Embryonic facial prominence (tissue), 1 donor: ENCODE data around the gene MAP3K4.
A peak's percentile ranks its signal among the peaks of the same experiment; 100 is the strongest.

Experiments
- DNase-seq: peaks from one replicate; pipeline ENCODE4 v3.0.0-alpha.2; 2016; ENCODE audit errors: extremely low spot score

The MAP3K4 gene, protein sequence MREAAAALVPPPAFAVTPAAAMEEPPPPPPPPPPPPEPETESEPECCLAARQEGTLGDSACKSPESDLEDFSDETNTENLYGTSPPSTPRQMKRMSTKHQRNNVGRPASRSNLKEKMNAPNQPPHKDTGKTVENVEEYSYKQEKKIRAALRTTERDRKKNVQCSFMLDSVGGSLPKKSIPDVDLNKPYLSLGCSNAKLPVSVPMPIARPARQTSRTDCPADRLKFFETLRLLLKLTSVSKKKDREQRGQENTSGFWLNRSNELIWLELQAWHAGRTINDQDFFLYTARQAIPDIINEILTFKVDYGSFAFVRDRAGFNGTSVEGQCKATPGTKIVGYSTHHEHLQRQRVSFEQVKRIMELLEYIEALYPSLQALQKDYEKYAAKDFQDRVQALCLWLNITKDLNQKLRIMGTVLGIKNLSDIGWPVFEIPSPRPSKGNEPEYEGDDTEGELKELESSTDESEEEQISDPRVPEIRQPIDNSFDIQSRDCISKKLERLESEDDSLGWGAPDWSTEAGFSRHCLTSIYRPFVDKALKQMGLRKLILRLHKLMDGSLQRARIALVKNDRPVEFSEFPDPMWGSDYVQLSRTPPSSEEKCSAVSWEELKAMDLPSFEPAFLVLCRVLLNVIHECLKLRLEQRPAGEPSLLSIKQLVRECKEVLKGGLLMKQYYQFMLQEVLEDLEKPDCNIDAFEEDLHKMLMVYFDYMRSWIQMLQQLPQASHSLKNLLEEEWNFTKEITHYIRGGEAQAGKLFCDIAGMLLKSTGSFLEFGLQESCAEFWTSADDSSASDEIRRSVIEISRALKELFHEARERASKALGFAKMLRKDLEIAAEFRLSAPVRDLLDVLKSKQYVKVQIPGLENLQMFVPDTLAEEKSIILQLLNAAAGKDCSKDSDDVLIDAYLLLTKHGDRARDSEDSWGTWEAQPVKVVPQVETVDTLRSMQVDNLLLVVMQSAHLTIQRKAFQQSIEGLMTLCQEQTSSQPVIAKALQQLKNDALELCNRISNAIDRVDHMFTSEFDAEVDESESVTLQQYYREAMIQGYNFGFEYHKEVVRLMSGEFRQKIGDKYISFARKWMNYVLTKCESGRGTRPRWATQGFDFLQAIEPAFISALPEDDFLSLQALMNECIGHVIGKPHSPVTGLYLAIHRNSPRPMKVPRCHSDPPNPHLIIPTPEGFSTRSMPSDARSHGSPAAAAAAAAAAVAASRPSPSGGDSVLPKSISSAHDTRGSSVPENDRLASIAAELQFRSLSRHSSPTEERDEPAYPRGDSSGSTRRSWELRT (N-terminal part only)

DNA sequence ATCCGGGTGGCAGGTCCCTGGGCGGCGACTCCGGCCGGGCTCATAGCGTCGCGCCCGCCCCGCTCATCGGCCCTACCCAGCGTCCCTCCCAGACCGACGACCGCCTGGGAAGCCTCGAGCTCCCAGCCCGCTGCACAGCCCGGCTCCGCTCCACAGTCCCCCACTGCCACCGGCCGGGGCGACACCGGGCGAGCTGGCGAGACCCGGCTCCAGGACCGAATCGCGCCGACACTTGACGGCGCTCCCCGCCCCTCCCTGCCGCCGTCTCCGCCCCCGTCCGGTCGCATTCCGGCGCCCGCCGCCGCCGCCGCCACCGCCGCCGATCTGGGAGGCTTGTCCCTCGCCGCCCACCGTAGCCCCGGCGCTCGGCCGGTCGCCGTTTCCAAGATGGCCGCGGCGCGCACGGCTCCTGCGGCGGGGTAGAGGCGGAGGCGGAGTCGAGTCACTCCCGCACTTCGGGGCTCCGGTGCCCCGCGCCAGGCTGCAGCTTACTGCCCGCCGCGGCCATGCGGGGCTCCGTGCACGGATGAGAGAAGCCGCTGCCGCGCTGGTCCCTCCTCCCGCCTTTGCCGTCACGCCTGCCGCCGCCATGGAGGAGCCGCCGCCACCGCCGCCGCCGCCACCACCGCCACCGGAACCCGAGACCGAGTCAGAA lies at the start of gene MAP3K4:
Gene MAP3K4, plus strand, starts transcription at position 364 of the 655 bp plus-strand sequence. Its CDS starts 163 bp downstream, at position 527.
- DNase-seq, result peak; percentile 53

DNA sequence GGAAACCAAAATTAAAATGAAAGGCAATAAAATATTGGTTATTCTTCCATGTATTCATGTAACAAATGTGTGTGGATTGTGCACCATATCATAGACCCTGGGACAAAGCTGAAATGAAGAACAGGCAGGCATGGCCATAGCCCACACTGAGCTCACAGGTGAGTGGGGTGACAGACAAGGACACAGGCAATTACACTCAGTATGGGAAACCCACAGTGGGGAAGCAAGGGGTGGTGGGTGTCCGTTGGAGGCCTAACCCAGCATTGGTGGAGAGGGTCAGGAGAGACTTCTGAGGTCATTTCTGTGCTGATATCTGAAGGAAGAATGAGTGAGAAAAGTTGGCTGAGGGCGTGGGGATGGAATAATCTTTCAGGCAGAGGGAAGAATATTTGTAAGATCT lies 47.6 kb upstream of the MAP3K4 start:
- DNase-seq, result no peak

DNA sequence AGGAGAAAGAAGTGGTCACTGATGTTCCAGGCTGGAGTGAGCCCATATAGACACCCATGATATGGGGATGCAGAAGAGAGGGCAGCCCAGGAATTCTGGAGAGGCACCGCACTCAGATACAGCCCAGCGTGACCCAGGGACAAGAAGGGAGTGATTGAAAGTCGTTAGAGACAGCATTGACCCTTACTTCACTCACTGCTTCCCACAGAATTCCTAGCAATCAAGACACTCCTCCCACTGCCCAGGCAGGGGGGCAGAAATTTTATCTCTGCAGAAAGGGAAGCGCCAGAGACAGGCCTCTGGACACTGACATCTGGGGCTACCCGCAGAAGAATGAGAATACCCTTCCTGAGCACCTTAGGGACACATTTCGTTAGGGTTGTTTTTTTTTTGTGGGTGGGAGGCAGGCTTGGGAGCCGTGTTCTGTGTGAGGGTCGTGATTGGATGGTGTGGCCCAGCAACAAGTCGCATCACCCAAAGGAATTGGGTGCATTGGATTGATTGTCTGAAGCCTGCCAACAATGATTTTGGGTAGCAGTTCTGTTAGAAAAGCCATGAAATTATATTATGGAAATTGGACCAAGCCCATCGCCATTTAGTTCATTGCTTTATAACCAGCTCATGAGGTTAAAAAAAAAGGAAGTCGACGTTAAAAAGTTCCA lies 45.9 kb upstream of the MAP3K4 start:
- no peak for DNase-seq

DNA sequence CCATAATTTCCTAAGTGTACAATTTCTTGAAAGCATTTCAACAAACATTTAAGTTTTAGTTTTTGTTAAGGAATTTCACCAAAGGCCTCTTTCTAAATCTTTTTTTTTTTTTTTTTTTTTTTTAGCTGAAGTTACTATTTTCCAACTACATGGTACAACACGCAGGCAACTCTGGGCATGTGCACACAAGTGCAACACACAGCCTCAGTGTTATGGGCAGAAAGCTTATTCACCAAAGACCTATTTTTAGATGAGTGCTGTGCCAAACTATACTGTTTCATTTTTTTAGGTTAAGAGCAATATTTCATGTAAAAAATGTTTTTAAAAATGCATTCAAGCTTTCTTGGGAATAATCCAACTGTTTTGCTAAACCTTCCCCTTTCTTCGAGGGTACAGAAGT lies 42.0 kb upstream of the MAP3K4 start:
- DNase-seq, result no peak

DNA sequence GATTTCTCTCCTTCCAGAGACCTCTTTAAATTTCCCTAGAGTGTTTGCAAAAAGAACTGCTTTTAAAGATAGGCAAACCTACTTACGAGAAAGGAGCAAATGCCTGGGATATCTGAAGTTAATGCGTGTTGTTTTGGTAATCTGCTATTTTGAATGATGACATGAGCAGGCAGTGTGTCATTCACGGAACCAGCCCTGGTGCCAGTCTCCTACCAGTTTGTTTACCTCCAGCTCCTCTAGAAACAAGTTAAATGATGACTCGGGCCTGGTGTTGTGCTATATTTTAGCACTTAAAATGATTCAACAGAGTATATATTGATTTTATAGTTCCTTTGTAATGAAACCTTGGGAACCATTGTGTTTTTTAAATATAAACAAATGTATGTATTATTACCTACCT lies 41.1 kb upstream of the MAP3K4 start:
- DNase-seq, result no peak

DNA sequence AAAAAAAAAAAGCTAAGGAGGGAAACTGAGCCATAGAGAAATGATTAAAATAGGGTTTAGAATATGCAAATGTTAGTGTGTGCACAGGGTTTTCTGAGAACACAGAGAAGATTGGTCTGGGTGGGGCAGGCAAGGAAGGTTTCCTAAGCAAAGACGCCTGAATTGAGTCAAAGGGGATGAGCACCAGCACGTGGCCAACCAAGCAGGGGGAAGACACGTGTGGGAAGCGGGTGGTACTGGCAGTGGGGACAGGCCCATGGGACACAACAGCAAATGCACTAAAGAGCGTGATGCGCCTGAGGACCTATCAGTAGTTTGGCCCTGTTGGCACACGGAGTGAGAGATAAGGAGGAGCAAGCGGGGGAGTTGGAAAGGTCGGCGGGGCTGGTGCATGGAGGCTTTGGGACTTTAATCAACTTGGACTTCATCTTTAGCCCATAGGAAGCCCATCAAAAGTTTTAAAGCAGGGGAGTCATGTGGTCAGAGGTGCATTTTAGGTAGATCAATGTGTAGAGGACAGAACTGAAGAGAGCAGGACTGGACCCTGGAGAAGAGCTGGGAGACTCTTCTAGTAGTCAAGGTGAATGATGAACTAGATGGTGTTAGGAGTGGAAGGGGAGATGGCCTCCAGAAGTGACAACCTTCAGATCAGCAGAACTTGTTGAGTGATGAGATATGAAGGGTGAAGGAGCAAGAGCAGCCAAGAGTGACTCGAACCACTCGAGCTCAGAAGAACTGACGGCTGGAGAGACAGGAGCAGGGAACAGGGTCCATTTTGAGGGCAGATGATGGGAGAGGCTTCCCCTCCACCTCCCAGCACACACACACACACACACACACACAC lies 40.2 kb upstream of the MAP3K4 start:
- no peak for DNase-seq

DNA sequence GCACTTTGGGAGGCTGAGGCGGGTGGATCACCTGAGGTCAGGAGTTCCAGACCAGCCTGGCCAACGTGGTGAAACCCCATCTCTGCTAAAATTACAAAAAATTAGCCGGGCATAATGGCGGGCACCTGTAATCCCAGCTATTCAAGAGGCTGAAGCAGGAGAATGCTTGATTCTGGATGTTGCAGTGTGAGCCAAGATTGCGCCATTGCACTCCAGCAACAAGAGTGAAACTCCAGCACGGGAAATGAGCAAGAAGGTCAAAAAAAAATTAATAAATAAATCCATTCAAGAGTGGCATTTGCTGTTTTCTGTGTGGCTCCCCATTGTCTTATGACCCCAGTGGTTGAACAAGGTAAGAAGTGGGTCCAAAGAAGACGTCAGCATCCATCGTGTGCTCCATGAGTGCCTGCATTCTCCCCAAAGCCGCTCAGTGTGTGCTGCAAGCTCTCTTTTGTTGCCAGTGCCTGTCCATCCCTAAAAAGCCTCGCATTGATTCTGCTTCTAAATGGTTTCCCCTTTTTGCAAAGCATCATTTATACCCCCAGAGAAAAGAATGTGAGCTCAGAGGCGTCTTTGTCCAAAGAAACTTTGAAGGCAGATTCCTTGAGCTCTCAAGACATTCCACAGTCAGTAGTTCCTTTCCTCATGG lies 38.8 kb upstream of the MAP3K4 start:
- DNase-seq, result no peak

DNA sequence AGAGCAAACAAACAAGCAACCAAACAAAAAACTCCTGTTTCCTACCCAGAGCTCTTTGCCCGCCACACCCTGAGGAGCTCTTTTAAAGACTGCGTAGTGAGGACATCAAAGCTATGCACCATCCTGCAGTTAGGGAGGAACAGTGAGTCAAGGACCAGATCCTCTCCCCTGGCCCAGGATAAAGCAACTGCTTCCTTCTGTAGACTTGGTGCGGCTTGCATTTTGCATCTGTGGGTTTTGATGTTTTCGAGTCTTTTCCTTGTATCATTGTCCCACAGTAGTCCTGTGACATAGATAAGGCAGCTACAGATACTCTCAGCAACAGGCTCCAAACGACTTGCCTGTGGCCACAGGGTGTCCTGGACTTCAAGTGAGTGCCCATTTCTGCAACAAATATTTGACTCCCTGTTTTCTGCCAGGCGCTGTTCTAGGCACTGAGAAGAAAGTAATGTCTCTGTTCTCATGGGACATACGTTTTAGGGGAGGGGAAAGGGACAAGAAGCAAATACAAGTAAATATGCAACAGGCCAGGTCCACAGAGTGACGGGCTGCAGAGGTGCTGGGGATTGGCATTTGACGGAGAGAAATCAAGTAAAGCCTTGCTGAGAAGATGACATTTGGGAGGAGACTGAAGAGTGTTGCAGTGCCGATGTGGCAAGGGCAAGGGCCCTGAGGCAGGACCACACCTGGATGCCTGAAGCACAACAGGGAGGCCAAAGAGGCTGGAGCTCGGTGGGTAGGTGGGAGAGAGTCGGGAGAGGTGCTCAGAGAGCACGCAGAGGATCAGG lies 35.9 kb upstream of the MAP3K4 start:
- DNase-seq, result no peak

DNA sequence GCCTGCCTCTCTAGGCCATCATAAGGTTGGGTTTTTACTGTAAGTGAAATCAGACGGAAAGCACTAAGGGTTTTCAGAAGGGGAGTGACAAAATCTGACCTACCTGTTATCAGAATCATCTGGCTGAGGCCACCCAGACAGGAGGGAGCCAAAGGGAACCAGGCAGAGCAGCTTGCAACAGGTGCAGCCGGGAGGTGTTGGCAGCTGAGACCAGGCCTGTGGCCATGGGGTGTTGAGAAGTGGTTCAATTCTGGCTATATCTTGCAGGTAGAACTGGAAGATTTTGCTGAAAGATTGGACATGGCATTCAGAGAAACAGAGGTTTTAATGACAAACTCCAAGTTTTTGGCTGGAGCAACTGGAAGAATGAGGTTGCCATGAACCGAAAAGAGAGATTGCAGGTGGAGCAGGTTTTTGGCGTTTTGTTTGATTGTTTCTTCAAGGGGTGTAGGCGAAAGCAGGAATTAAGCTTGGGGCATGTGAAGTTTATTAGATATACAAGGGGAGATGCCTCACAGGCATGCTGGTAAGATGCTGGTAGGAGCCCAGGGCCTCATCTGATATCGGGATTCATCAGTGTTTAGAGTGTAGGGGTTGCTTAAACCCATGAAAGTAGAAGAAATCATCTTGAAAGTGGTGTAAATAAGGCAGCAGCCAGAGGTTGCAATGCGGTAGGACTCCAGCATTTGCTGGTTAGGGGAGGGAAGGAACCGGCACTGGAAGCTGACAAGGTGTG lies 35.1 kb upstream of the MAP3K4 start:
- no peak for DNase-seq

DNA sequence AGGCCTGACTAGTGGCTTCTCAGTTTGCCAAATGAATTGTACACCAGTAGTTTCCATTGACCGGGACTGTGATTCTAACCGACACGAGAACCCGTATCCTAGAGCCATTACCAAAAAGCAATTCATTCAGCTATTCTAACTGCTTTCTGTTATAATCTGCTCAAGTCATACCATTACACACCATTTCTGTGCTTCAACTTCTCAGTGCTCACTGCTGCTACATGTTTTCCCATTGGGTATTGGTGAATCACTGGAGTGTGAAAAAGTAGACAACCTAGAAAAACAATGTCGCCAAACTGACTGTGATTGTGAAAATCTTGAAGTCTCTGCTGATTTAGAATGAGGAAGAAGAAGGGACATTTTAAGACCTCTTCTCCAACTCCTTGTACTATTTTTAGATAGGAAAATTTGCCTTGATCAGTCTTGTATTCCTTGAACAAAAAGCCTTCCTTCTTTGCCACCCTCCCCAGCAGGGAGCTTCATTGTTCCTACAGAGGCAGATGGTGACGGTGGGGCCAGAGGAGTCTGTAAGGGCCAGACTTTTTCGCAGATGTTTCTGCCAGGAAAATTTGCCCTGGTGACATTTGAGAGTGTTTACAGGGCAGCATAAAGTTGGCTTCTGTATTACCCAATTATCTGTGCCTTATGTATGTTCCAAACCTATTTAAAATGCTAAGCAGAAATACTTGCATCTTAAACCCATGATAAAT lies 31.7 kb upstream of the MAP3K4 start:
- DNase-seq, result no peak

DNA sequence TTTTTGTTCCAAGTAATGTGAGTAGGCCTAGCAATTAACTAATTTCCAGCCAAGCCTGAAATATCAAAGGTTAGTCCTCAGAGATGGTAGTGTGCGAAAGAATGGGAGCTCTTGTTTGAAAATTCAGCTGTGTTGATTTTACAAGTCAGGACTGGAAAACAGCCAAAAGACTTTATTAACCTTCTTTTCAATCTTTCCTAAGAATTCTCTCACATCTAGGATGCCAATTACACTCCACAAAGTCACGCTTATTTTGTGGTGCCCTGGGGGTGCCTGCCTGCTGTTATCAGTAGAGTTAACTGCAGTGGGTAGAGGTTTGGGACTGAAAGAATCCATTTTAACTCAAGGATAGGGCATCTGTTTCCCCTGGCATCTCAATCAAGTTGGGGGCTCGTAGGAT lies 30.7 kb upstream of the MAP3K4 start:
- peak; percentile 37 for DNase-seq

DNA sequence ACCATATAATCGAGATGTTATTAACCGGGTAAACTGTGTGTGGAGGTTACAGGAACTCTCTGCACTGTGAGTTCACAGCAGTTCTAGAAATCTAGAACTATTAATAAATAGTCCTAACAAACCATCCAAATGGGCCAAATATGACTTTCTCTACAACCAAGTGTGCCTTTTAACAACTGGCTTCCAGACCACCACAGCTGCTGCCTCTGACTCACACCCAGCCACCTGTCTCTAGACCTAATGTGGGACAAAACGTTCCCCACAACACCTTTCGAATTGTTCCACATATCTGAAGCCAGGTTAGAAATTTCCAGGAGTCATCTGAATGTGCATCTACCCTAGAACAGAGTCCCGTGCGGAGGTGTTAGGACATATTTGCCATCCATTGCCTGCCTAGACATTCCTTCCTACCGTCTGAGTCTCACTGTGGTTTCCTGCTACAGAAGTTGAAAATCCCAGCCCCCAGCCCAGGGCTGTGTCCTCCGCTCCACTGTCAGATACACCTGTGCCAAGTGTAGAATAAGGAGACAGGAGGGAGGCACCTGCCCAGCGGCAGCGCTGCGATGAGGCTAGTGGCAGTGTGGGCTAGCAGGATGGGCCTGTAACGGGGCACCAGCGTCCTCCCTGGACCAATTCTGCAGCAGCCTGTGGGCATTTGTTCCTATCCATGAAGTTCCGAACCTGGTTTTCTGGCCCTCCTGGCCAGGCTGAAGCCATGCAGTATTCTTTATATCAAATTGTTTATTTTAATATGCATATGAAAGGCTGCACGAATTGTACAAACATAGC lies 28.5 kb upstream of the MAP3K4 start:
- DNase-seq, result no peak

DNA sequence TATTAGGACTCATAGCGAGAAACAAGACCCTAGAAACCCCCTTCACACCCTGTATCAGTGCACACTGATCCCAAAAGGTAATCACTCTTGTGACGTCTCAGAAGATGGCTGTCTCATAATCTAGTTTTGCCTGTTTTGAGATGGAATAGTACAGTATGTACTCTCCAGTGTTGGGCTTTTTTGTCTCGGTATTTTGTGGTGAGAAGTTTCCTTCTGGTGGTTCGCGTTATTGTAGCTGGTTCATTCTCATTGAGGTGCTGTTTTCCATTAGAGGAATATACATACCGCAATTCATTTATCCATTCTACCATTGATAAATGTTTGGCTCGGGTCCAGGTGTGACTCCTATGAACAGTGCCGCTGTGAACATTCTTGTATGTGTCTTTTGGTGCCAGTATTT lies 27.9 kb upstream of the MAP3K4 start:
- no peak for DNase-seq

DNA sequence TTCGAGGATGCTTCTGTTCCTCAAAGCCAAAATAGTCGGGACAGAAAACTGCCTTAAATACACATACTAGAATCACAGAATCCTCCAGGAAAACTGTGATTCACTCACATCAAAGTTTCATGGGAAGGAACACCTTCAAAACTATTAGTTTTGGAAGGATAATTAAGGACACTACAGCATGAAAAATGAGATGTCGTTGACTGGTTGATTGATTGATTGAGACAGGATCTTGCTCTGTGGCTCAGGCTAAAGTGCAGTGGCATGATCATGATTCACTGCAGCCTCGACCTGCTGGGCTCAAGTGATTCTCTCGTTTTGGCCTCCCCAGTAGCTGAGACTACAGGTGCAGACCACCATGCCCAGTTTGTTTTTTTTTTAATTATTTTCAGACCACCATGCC lies 25.7 kb upstream of the MAP3K4 start:
- no peak for DNase-seq

DNA sequence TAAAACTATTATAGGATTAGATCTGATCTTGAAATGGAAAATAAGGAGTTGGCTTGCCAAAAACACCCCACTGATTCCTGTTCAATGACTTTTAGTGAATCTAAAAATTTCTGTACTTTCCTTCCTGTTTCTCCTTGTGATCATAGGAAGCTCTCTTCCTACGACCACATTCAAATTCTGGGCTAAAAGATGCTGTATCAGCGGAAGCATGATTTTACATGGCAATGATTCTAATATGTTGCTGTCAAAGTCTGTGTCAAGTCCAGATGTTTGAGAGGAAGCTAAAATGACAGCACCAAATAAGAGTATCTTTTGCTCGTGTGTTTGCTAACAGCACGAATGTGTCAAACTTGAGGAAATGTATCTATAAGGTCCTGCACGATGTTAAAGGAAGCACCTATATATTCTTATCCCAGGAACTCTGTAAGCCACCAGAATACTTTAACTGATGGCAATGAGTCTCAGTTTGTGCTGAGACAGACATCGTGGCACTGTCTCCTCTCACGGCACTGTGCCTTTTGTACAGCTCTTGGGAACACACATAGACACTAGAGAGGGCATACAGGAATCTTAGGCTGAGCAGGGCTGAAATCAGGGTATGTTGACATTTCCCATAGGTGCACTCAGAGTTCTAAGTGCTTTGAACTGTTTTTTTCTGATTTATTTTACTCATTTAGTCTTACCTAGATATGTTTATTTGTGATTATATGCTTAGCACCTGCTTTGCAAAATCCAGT lies 24.9 kb upstream of the MAP3K4 start:
- no peak for DNase-seq

DNA sequence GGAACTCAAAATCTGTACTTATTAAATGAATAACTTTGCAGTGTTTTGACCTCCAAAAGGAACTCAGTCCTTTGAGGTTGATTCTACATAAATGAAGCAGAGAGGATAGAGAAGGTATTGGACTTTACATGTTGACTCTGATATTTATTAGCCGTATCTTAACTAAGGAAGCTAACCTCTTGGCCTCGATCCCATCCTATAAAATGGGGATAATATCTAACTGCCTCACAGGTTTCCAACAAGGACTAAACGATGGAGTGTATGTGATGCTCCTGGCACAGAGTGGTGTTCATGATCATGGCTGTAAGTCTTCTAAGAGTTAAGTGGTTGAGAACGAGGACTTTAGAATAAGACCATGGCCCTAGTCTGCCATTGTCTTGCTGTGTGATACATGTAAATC lies 24.2 kb upstream of the MAP3K4 start:
- DNase-seq, result no peak
